GM12878 (cell line): ENCODE data around the gene NACAD. TPM values are rescaled to one million over a fixed set of nuclear protein-coding genes. Genes with fewer than 3 reads are reported as not detected.

Source experiments
- ATAC-seq: fragments of 200-7000 bp; cut with Tn5 transposase; 3 replicates; pipeline ENCODE4 v1.9.1; 2020; ENCODE audit warnings: mild to moderate bottlenecking, moderate library complexity
- BruUV-seq: library from RNA; stranded (reverse); fragments of 400-500 nt; replicated peaks from 2 replicates; lab custom pipeline; 2021; lab: Mats Ljungman, UMichigan
- CTCF ChIA-PET: fragments of 300-600 bp; sonication (Branson Sonifier 250); formaldehyde crosslinking; extraction: SDS; loops from one replicate; lab custom pipeline; 2021; ENCODE audit warnings: inconsistent platforms; lab: Yijun Ruan, JAX
- POLR2A ChIA-PET: fragments of 350-600 bp; formaldehyde crosslinking; extraction: SDS; loops from one replicate; lab custom pipeline; 2021; ENCODE audit warnings: inconsistent platforms; lab: Charles Lee
- RAD21 ChIA-PET: fragments of 300-600 bp; sonication (Branson Sonifier 250); formaldehyde crosslinking; loops from one replicate; lab custom pipeline; 2023; ENCODE audit warnings: antibody characterized with exemption; ENCODE audit not compliant: unreplicated experiment; lab: Charles Lee
- SMC1A ChIA-PET: fragments of 300-600 bp; sonication (Branson Sonifier 250); formaldehyde crosslinking; loops from one replicate; lab custom pipeline; 2023; ENCODE audit not compliant: unreplicated experiment, uncharacterized antibody; lab: Charles Lee
- DNase-seq: peaks from one replicate; pipeline ENCODE4 v3.0.0-alpha.2; 2011; ENCODE audit warnings: low read depth, low spot score
- FAIRE-seq: peaks from 3 replicates; lab custom pipeline; 2011; peaks lifted over from hg19 to GRCh38; lab: Jason Lieb, UNC
- H2AFZ ChIP-seq: 2 replicates; pipeline ENCODE4 v1.6.0; 2011; ENCODE audit warnings: low read depth, low read length, control low read depth; ENCODE audit not compliant: control insufficient read depth
- H3K27ac ChIP-seq: 2 replicates; pipeline ENCODE4 v1.5.1; 2011; ENCODE audit warnings: control low read depth; ENCODE audit not compliant: control insufficient read depth, insufficient read depth
- H3K27me3 ChIP-seq, 2 experiments: replicated peaks in 1 of 2; 2 replicates each; pipeline versions ENCODE4 v1.6.0 to v1.6.1; 2011; ENCODE audit warnings: low read length in 1 of 2; ENCODE audit not compliant: control insufficient read depth in 2 of 2, insufficient read depth in 2 of 2
- H3K36me3 ChIP-seq, 2 experiments: 2 replicates each; pipeline ENCODE4 v1.5.1; 2011; ENCODE audit warnings: low read length in 1 of 2; ENCODE audit not compliant: control insufficient read depth in 2 of 2, insufficient read depth in 2 of 2
- H3K4me1 ChIP-seq: 2 replicates; pipeline ENCODE4 v1.6.1; 2011; ENCODE audit warnings: mild to moderate bottlenecking, low read length, moderate library complexity, mixed read lengths; ENCODE audit not compliant: control insufficient read depth, insufficient read depth
- H3K4me2 ChIP-seq: 2 replicates; pipeline ENCODE4 v1.6.0; 2011; ENCODE audit warnings: control low read depth; ENCODE audit not compliant: control insufficient read depth, insufficient read depth
- H3K4me3 ChIP-seq: fragments of 200-600 bp; sonication (generic); 2 replicates; pipeline ENCODE4 v1.5.1; 2016
- H3K79me2 ChIP-seq: 2 replicates; pipeline ENCODE4 v1.6.0; 2011; ENCODE audit warnings: low read length; ENCODE audit not compliant: control insufficient read depth, insufficient read depth
- H3K9ac ChIP-seq: 2 replicates; pipeline ENCODE4 v1.8.0; 2011; ENCODE audit warnings: low read length, control low read depth, mixed read lengths; ENCODE audit not compliant: control insufficient read depth, insufficient read depth
- H3K9me3 ChIP-seq: replicated peaks from 3 replicates; pipeline ENCODE4 v1.5.1; 2011; ENCODE audit warnings: mild to moderate bottlenecking, low read length; ENCODE audit not compliant: control insufficient read depth, insufficient read depth
- H4K20me1 ChIP-seq: 2 replicates; pipeline ENCODE4 v1.6.0; 2011; ENCODE audit not compliant: control insufficient read depth, insufficient read depth
- BMI1 ChIP-seq: fragments of 450-650 bp; IDR thresholded peaks from 2 replicates; pipeline ENCODE4 v1.6.1; 2016; ENCODE audit warnings: mild to moderate bottlenecking, moderate library complexity, borderline replicate concordance
- CHD2 ChIP-seq: IDR thresholded peaks from 2 replicates; pipeline ENCODE4 v1.6.1; 2011; ENCODE audit warnings: low read depth, low read length, improper control_type of control experiment, borderline replicate concordance
- FOXK2 ChIP-seq: fragments of 450-650 bp; IDR thresholded peaks from 2 replicates; pipeline ENCODE4 v1.6.1; 2017; ENCODE audit warnings: mild to moderate bottlenecking, moderate library complexity
- HDGF ChIP-seq: fragments of 450-650 bp; IDR thresholded peaks from 2 replicates; pipeline ENCODE4 v1.6.1; 2016; ENCODE audit warnings: antibody characterized with exemption
- MAX ChIP-seq: IDR thresholded peaks from 2 replicates; pipeline ENCODE4 v1.6.1; 2012; ENCODE audit warnings: low read depth, low read length, improper control_type of control experiment
- MTA2 ChIP-seq: fragments of 450-650 bp; IDR thresholded peaks from 2 replicates; pipeline ENCODE4 v1.6.1; 2016; ENCODE audit warnings: low read depth, mild to moderate bottlenecking, moderate library complexity
- MYB ChIP-seq: fragments of 150-350 bp; IDR thresholded peaks from 2 replicates; pipeline ENCODE4 v1.6.1; 2014; ENCODE audit warnings: mild to moderate bottlenecking, low read depth, low read length, borderline replicate concordance
- NFIC ChIP-seq: IDR thresholded peaks from 2 replicates; pipeline ENCODE4 v1.6.1; 2012; ENCODE audit warnings: low read depth, mild to moderate bottlenecking, inconsistent platforms, low read length, moderate library complexity
- NFXL1 ChIP-seq: fragments of 450-650 bp; IDR thresholded peaks from 2 replicates; pipeline ENCODE4 v1.6.1; 2017; ENCODE audit warnings: antibody characterized with exemption, mild to moderate bottlenecking, borderline replicate concordance
- NFYA ChIP-seq: IDR thresholded peaks from 2 replicates; pipeline ENCODE4 v1.6.1; 2011; ENCODE audit warnings: low read depth, mild to moderate bottlenecking, low read length, improper control_type of control experiment, borderline replicate concordance
- PAX5 ChIP-seq: IDR thresholded peaks from 2 replicates; pipeline ENCODE4 v1.6.1; 2011; ENCODE audit warnings: low read depth, low read length, borderline replicate concordance
- POU2F2 ChIP-seq: IDR thresholded peaks from 3 replicates; pipeline ENCODE4 v1.6.1; 2011; ENCODE audit warnings: low read depth, mild to moderate bottlenecking, low read length, borderline replicate concordance
- RFX5 ChIP-seq: IDR thresholded peaks from 2 replicates; pipeline ENCODE4 v1.6.1; 2011; ENCODE audit warnings: low read depth, low read length, improper control_type of control experiment
- SP1 ChIP-seq: IDR thresholded peaks from one replicate; pipeline ENCODE4 v1.6.1; 2011; ENCODE audit warnings: low read depth, low read length
- SPI1 ChIP-seq: IDR thresholded peaks from 2 replicates; pipeline ENCODE4 v1.6.1; 2011; ENCODE audit warnings: low read depth, mild to moderate bottlenecking, low read length, moderate library complexity, borderline replicate concordance; ENCODE audit not compliant: insufficient read depth
- STAT3 ChIP-seq: IDR thresholded peaks from 2 replicates; pipeline ENCODE4 v1.6.1; 2011; ENCODE audit warnings: low read depth, low read length, improper control_type of control experiment
- SUPT20H ChIP-seq: IDR thresholded peaks from 2 replicates; pipeline ENCODE4 v1.6.1; 2011; ENCODE audit warnings: low read depth, mild to moderate bottlenecking, low read length, moderate library complexity, borderline replicate concordance; ENCODE audit not compliant: control insufficient read depth
- WRNIP1 ChIP-seq: IDR thresholded peaks from 2 replicates; pipeline ENCODE4 v1.6.1; 2011; ENCODE audit warnings: low read depth, low read length, improper control_type of control experiment, borderline replicate concordance
- WGBS: methylation state at CpG from one replicate; pipeline ENCODE4 v1.1.6; 2016; ENCODE audit warnings: low lambda C conversion rate; ENCODE audit not compliant: insufficient replicate concordance, insufficient coverage; ENCODE audit errors: missing lambda C conversion rate; 5-methylcytosine and 5-hydroxymethylcytosine counted together
- in situ Hi-C: fragments of 300-500 bp; cut with MboI; formaldehyde crosslinking; loops from 9 replicates; pipeline ENCODE4 v1.14.3; 2018; ENCODE audit warnings: mixed read lengths
- intact Hi-C: fragments of 100-400 bp; cut with micrococcal nuclease; formaldehyde crosslinking; loops from one replicate; pipeline ENCODE4 v1.14.2; 2022; ENCODE audit not compliant: unreplicated experiment
- polyA plus RNA-seq, 11 experiments: library from polyadenylated mRNA; depleted of rRNA in 4 of 11; unstranded in 6 of 11; stranded (reverse) in 5 of 11; fragments of >200 nt; fragmentation: Nextera tagmentation in 4 of 11; fragmentation: Illumina TruSeq in 1 of 11; extraction: Ambion mirVana in 4 of 11; extraction: Trizol in 1 of 11; gene quantifications; 1 replicate in 1 of 11; 2 replicates in 10 of 11; pipeline versions ENCODE4 v1.2.1 to v1.2.3, GENCODE V29; 2011 to 2016; ENCODE audit warnings: inconsistent platforms in 2 of 11, missing spikeins in 2 of 11, low read depth in 1 of 11
- total RNA-seq, 4 experiments: library from RNA; depleted of rRNA in 3 of 4; stranded (reverse); fragments of >200 nt in 3 of 4; fragmentation: Illumina TruSeq in 1 of 4; extraction: Trizol in 1 of 4; gene quantifications; 2 replicates each; pipeline versions ENCODE4 v1.2.1 to v1.2.3, GENCODE V29; 2013 to 2021
- TF ChIP-seq, protein P1 (sequence below): fragments of 450-650 bp; IDR thresholded peaks from 2 replicates; pipeline ENCODE4 v1.6.1; 2017; ENCODE audit warnings: mild to moderate bottlenecking, moderate library complexity

The NACAD gene
- total and polyA plus RNA-seq, 10 of the 15 experiments (the other 5 are each of a cell fraction or from before 2014, with no cell fraction given), result not detected

DNA sequence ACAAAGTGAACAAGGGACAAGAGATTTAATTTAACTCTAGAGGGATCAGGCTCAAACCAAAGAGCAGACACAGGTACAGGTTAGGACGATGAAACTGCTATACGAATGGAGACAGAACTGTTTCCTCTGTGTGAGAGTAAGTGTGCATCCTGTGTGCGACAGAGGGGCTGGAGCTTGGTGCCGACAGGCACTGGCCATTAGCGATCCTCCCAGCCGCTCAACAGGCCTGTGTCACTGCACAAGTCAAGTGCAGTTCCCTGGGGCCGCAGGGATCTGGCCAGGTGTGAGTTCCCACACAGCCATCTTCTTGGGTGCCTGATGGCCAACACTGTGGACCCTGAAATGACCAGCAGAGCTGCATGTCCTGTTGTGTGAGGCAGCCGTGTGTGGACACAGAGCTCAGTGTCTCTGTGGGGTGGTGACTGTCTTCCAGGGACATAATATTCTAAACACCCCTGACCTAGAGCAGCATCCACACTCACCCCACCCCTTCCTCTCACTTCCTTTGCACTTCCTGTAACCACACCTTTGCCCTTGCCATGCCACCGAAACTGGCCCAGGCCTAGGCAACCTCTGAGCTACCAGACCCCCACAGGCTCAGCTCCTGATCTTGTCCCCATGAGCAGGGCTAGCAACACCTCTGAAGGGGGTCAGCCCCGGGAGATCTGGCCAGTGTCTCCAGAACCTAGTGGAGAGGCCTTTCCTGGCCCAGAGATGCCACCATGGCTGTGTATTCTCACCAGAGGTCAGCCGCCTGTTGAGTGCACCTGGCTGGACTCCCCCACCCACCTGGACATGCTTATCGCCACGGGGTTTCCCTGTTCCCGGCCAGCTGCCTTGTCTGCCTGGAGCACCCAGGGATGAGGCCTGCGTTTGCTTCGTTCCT, 34.4 kb upstream of the NACAD start:
- Histone ChIP-seq H3K36me3 (no peaks in the 10 kb centered on the region), H3K4me2 (no peak overlapping the region), H3K27ac (no peak overlapping the region), H4K20me1 (no peaks in the 10 kb centered on the region), H3K4me1 (peaks cover 5% of the 10 kb centered on the region), H3K79me2 (no peaks in the 10 kb centered on the region), H3K9me3 (no peaks in the 10 kb centered on the region), H3K9ac (no peak overlapping the region), H3K27me3 (no peaks in the 10 kb centered on the region; a peak in 1 of 4 replicates), H2AFZ (no peak overlapping the region), H3K4me3 (no peak overlapping the region)
- TF ChIP-seq MAX (no peak), NFIC (no peak), CHD2 (no peak), POU2F2 (no peak), SP1 (no peak), WRNIP1 (no peak), MTA2 (no peak), PAX5 (no peak), RFX5 (no peak), NFYA (no peak), SUPT20H (no peak), MYB (no peak), NFXL1 (no peak), HDGF (no peak), SPI1 (no peak), BMI1 (no peak), STAT3 (no peak), FOXK2 (no peak)
- TF ChIP-seq, protein P1, sequence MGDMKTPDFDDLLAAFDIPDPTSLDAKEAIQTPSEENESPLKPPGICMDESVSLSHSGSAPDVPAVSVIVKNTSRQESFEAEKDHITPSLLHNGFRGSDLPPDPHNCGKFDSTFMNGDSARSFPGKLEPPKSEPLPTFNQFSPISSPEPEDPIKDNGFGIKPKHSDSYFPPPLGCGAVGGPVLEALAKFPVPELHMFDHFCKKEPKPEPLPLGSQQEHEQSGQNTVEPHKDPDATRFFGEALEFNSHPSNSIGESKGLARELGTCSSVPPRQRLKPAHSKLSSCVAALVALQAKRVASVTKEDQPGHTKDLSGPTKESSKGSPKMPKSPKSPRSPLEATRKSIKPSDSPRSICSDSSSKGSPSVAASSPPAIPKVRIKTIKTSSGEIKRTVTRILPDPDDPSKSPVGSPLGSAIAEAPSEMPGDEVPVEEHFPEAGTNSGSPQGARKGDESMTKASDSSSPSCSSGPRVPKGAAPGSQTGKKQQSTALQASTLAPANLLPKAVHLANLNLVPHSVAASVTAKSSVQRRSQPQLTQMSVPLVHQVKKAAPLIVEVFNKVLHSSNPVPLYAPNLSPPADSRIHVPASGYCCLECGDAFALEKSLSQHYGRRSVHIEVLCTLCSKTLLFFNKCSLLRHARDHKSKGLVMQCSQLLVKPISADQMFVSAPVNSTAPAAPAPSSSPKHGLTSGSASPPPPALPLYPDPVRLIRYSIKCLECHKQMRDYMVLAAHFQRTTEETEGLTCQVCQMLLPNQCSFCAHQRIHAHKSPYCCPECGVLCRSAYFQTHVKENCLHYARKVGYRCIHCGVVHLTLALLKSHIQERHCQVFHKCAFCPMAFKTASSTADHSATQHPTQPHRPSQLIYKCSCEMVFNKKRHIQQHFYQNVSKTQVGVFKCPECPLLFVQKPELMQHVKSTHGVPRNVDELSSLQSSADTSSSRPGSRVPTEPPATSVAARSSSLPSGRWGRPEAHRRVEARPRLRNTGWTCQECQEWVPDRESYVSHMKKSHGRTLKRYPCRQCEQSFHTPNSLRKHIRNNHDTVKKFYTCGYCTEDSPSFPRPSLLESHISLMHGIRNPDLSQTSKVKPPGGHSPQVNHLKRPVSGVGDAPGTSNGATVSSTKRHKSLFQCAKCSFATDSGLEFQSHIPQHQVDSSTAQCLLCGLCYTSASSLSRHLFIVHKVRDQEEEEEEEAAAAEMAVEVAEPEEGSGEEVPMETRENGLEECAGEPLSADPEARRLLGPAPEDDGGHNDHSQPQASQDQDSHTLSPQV, result no peak
- CTCF ChIA-PET, result interaction anchor here (0.7 to 1.2 kb wide), 3 partner anchors 8 to 150 kb away, joined by 3 to 5 read pairs (median 3); no protein-coding TSS in a partner anchor
- in situ Hi-C loops (no loop called here), intact Hi-C loops (no loop called here)
- no peak for DNase-seq
- 68% methylated on average over 16 of the region's 16 CpGs for WGBS
- RAD21 ChIA-PET, result no interaction called here
- no peak for FAIRE-seq
- POLR2A ChIA-PET, result interaction anchor here (0.6 kb wide), 1 partner anchor 91 kb away, joined by 5 read pairs; no protein-coding TSS in a partner anchor
- ATAC-seq, result no peak
- SMC1A ChIA-PET, result interaction anchor here (1.4 kb wide), 1 partner anchor 15 kb away, joined by 3 read pairs; no protein-coding TSS in a partner anchor
- BruUV-seq, result no TSS peak
